Body of pancreas (tissue), 4 donors: ENCODE data around the gene SELENOW.
"Not testable (repeated sequence)": the region's sequence is repeated elsewhere in the genome, so short reads cannot be mapped to it uniquely, and the experiment has no call there.

Experiments used
- POLR2A ChIP-seq, 3 donors: fragments of 450-650 bp; IDR thresholded peaks; one replicate each; pipeline ENCODE4 v1.6.1; 2016; ENCODE audit warnings: antibody characterized with exemption in 3 of 3, mild to moderate bottlenecking in 2 of 3
- TF ChIP-seq, protein P1 (sequence below), 7 experiments: fragments of 450-650 bp in 4 of 7; fragments of 200-600 bp in 3 of 7; sonication (generic) in 3 of 7; IDR thresholded peaks; one replicate each; pipeline ENCODE4 v1.5.1; 2016 to 2019; ENCODE audit warnings: antibody characterized with exemption in 7 of 7

GRCh38 chr19:47818221-47818620 lies 39.7 kb downstream of the SELENOW start:
- TF ChIP-seq, protein P1, sequence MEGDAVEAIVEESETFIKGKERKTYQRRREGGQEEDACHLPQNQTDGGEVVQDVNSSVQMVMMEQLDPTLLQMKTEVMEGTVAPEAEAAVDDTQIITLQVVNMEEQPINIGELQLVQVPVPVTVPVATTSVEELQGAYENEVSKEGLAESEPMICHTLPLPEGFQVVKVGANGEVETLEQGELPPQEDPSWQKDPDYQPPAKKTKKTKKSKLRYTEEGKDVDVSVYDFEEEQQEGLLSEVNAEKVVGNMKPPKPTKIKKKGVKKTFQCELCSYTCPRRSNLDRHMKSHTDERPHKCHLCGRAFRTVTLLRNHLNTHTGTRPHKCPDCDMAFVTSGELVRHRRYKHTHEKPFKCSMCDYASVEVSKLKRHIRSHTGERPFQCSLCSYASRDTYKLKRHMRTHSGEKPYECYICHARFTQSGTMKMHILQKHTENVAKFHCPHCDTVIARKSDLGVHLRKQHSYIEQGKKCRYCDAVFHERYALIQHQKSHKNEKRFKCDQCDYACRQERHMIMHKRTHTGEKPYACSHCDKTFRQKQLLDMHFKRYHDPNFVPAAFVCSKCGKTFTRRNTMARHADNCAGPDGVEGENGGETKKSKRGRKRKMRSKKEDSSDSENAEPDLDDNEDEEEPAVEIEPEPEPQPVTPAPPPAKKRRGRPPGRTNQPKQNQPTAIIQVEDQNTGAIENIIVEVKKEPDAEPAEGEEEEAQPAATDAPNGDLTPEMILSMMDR (IDR thresholded peaks at IDR 0.05): not testable (repeated sequence)
- TF ChIP-seq POLR2A (IDR thresholded peaks at IDR 0.05): not testable (repeated sequence)
